H9 (cell line): ENCODE data around the gene STT3A. TPM values are rescaled to one million over a fixed set of nuclear protein-coding genes. Genes with fewer than 3 reads are reported as not detected.

Experiments
- DNase-seq: peaks from one replicate; pipeline ENCODE4 v3.0.0-alpha.2; 2017
- H2AFZ ChIP-seq: one replicate; pipeline ENCODE4 v1.6.1; 2013; ENCODE audit warnings: mild to moderate bottlenecking, low read length, control low read depth, moderate library complexity
- H2AK5ac ChIP-seq: 2 replicates; pipeline ENCODE4 v1.6.1; 2013; ENCODE audit warnings: low read length, control low read depth, mixed read lengths; ENCODE audit not compliant: insufficient read length
- H2BK120ac ChIP-seq: one replicate; pipeline ENCODE4 v1.6.1; 2013; ENCODE audit warnings: low read depth, mild to moderate bottlenecking, low read length, control low read depth, inconsistent platforms; ENCODE audit not compliant: poor library complexity, severe bottlenecking
- H2BK12ac ChIP-seq: 2 replicates; pipeline ENCODE4 v1.6.1; 2013; ENCODE audit warnings: low read length, control low read depth, mixed read lengths, low read depth; ENCODE audit not compliant: insufficient read length
- H2BK15ac ChIP-seq: 2 replicates; pipeline ENCODE4 v1.6.1; 2013; ENCODE audit warnings: low read depth, low read length, control low read depth
- H2BK20ac ChIP-seq: one replicate; pipeline ENCODE4 v1.6.1; 2013; ENCODE audit warnings: low read depth, mild to moderate bottlenecking, low read length, control low read depth, inconsistent platforms; ENCODE audit not compliant: poor library complexity, severe bottlenecking
- H2BK5ac ChIP-seq: 2 replicates; pipeline ENCODE4 v1.6.1; 2013; ENCODE audit warnings: low read length, control low read depth, mixed read lengths; ENCODE audit not compliant: insufficient read length
- H3K14ac ChIP-seq: 2 replicates; pipeline ENCODE4 v1.6.1; 2013; ENCODE audit warnings: low read length, control low read depth; ENCODE audit not compliant: insufficient read depth
- H3K18ac ChIP-seq: 2 replicates; pipeline ENCODE4 v1.6.1; 2013; ENCODE audit warnings: low read depth, mild to moderate bottlenecking, mixed read lengths, low read length, control low read depth; ENCODE audit not compliant: insufficient read length
- H3K23ac ChIP-seq: 2 replicates; pipeline ENCODE4 v1.6.1; 2013; ENCODE audit warnings: low read length, control low read depth, mixed read lengths, low read depth; ENCODE audit not compliant: insufficient read length
- H3K23me2 ChIP-seq: 2 replicates; pipeline ENCODE4 v1.6.1; 2013; ENCODE audit warnings: low read depth, mild to moderate bottlenecking, mixed read lengths, low read length, control low read depth; ENCODE audit not compliant: insufficient read length, poor library complexity, severe bottlenecking
- H3K27ac ChIP-seq: 2 replicates; pipeline ENCODE4 v1.5.1; 2013; ENCODE audit warnings: low read length, control low read depth, mixed read lengths, low read depth; ENCODE audit not compliant: insufficient read length
- H3K27me3 ChIP-seq: 2 replicates; pipeline ENCODE4 v1.6.1; 2013; ENCODE audit warnings: low read length, control low read depth, inconsistent platforms; ENCODE audit not compliant: insufficient read depth
- H3K4ac ChIP-seq: 2 replicates; pipeline ENCODE4 v1.6.1; 2013; ENCODE audit warnings: low read depth, mild to moderate bottlenecking, control low read depth, inconsistent platforms, low read length, moderate library complexity
- H3K4me1 ChIP-seq: 2 replicates; pipeline ENCODE4 v1.6.1; 2013; ENCODE audit warnings: low read length, control low read depth, inconsistent platforms; ENCODE audit not compliant: insufficient read depth
- H3K4me2 ChIP-seq: 2 replicates; pipeline ENCODE4 v1.6.1; 2013; ENCODE audit warnings: low read length, control low read depth, mixed read lengths; ENCODE audit not compliant: insufficient read length, insufficient read depth
- H3K56ac ChIP-seq: 2 replicates; pipeline ENCODE4 v1.6.1; 2013; ENCODE audit warnings: low read depth, mild to moderate bottlenecking, mixed read lengths, low read length, control low read depth; ENCODE audit not compliant: insufficient read length
- H3K79me1 ChIP-seq: 2 replicates; pipeline ENCODE4 v1.6.1; 2013; ENCODE audit warnings: low read depth, mild to moderate bottlenecking, moderate library complexity, low read length, control low read depth, inconsistent platforms; ENCODE audit not compliant: insufficient read depth, poor library complexity, severe bottlenecking
- H3K79me2 ChIP-seq: 2 replicates; pipeline ENCODE4 v1.6.1; 2013; ENCODE audit warnings: low read length, control low read depth, inconsistent platforms; ENCODE audit not compliant: insufficient read depth
- H3K9ac ChIP-seq: 2 replicates; pipeline ENCODE4 v1.6.1; 2013; ENCODE audit warnings: low read length, control low read depth, mixed read lengths; ENCODE audit not compliant: insufficient read length; ENCODE audit errors: extremely low read depth
- H3K9me3 ChIP-seq: one replicate; pipeline ENCODE4 v1.6.1; 2013; ENCODE audit warnings: low read depth, low read length, inconsistent platforms; ENCODE audit not compliant: control insufficient read depth
- H3T11ph ChIP-seq: one replicate; pipeline ENCODE4 v1.6.1; 2013; ENCODE audit warnings: mild to moderate bottlenecking, low read length, control low read depth, inconsistent platforms
- H4K20me1 ChIP-seq: one replicate; pipeline ENCODE4 v1.6.1; 2013; ENCODE audit not compliant: control insufficient read depth, insufficient read length, insufficient read depth
- H4K5ac ChIP-seq: 2 replicates; pipeline ENCODE4 v1.6.1; 2013; ENCODE audit warnings: low read depth, mild to moderate bottlenecking, mixed read lengths, low read length, control low read depth; ENCODE audit not compliant: insufficient read length
- H4K8ac ChIP-seq: replicated peaks from 2 replicates; pipeline ENCODE4 v1.6.1; 2013; ENCODE audit warnings: low read length, control low read depth, mixed read lengths, low read depth; ENCODE audit not compliant: insufficient read length
- H4K91ac ChIP-seq: 2 replicates; pipeline ENCODE4 v1.6.1; 2013; ENCODE audit warnings: low read depth, mild to moderate bottlenecking, moderate library complexity, mixed read lengths, low read length, control low read depth; ENCODE audit not compliant: insufficient read length
- H3K27ac Mint-ChIP-seq, 3 experiments: 2 replicates in 2 of 3; 3 replicates in 1 of 3; pipeline ENCODE4 v1.8.0; 2020 to 2021; ENCODE audit warnings: mixed read lengths in 3 of 3, mild to moderate bottlenecking in 1 of 3, moderate library complexity in 1 of 3
- H3K27me3 Mint-ChIP-seq: 2 replicates; pipeline ENCODE4 v1.8.0; 2021; ENCODE audit warnings: low read depth, mild to moderate bottlenecking, moderate library complexity, mixed read lengths
- H3K36me3 Mint-ChIP-seq, 3 experiments: 2 replicates in 2 of 3; 3 replicates in 1 of 3; pipeline ENCODE4 v1.8.0; 2020 to 2021; ENCODE audit warnings: low read depth in 3 of 3, mixed read lengths in 3 of 3; ENCODE audit not compliant: insufficient read depth in 1 of 3
- H3K4me1 Mint-ChIP-seq, 2 experiments: 2 replicates each; pipeline ENCODE4 v1.8.0; 2020; ENCODE audit warnings: mixed read lengths in 2 of 2
- H3K4me3 Mint-ChIP-seq, 2 experiments: 2 replicates in 1 of 2; 3 replicates in 1 of 2; pipeline ENCODE4 v1.8.0; 2020 to 2021; ENCODE audit warnings: mild to moderate bottlenecking in 2 of 2, mixed read lengths in 2 of 2, moderate library complexity in 1 of 2
- H3K9me3 Mint-ChIP-seq, 2 experiments: 2 replicates in 1 of 2; 3 replicates in 1 of 2; pipeline ENCODE4 v1.8.0; 2020; ENCODE audit warnings: mild to moderate bottlenecking in 2 of 2, mixed read lengths in 2 of 2, moderate library complexity in 1 of 2
- WGBS: extraction: QIAGEN DNeasy Blood & Tissue Kit; methylation state at CpG from one replicate; pipeline ENCODE4 v1.1.7; 2013; ENCODE audit warnings: missing lambda C conversion rate, low lambda C conversion rate, mixed read lengths; ENCODE audit not compliant: insufficient read length; ENCODE audit errors: extremely low coverage; 5-methylcytosine and 5-hydroxymethylcytosine counted together
- total RNA-seq: library from RNA; stranded (reverse); gene quantifications from 2 replicates; pipeline ENCODE4 v1.2.1, GENCODE V29; 2021
- TF ChIP-seq, protein P1 (sequence below): fragments of 200-600 bp; sonication (generic); conservative IDR thresholded peaks from 3 replicates; pipeline ENCODE4 v1.8.0; 2021; ENCODE audit warnings: antibody characterized with exemption, mild to moderate bottlenecking

The STT3A gene
- total RNA-seq, 1 experiment from 2014 or later = 128 TPM

DNA sequence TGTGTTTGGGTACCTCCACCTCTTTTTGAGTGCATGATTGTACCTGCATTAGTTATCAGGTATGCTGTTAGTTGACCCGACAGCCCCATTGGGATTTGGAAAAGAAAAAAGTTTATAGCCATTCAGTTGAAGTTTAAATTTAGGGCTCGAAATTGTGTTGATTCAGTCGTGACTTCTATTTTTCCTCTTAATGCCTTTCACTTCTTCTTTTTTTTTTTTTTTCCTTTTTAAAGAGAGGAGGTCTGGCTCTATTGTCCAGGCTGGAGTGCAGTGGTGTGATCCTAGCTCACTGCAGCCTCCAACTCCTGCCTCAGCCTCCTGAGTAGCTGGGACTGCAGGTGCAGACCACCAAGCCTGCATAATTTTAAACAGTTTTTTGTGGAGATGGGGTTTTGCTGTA lies 2.3 kb downstream of the STT3A start:
- whole genome bisulfite sequencing = no CpG with 5 or more reads among the region's 3 CpGs
- Histone ChIP-seq H3K79me2 (peaks cover 15% of the 10 kb centered on the region; the same call in 1 of the 2 replicates), H2BK15ac (no peak overlapping the region)

More for the DNA sequence above, 2.3 kb downstream of the STT3A start:
- no peaks in the 10 kb centered on the region; a peak in 1 of 5 replicates for H3K9me3 Mint-ChIP-seq
- no peaks in the 10 kb centered on the region for H3K27me3 Mint-ChIP-seq
- Histone ChIP-seq H3K23ac (no peak overlapping the region), H3K18ac (no peak overlapping the region), H3K4me2 (no peak overlapping the region), H3K9ac (no peak overlapping the region), H2BK20ac (no peak overlapping the region), H3K27ac (no peak overlapping the region), H3K14ac (no peak overlapping the region), H3K79me1 (no peaks in the 10 kb centered on the region), H2AFZ (no peak overlapping the region), H4K91ac (no peak overlapping the region), H2BK120ac (no peak overlapping the region), H2BK5ac (no peak overlapping the region), H3K4me1 (no peaks in the 10 kb centered on the region), H4K8ac (no peak overlapping the region), H4K5ac (no peak overlapping the region), H3T11ph (no peak overlapping the region), H4K20me1 (no peaks in the 10 kb centered on the region), H3K23me2 (peaks cover 4% of the 10 kb centered on the region), H3K9me3 (no peaks in the 10 kb centered on the region), H2AK5ac (no peak overlapping the region), H3K27me3 (no peaks in the 10 kb centered on the region), H3K56ac (no peak overlapping the region), H3K4ac (no peak overlapping the region), H2BK12ac (no peak overlapping the region)
- no peak overlapping the region for H3K27ac Mint-ChIP-seq
- no peak overlapping the region; a peak in 1 of 5 replicates for H3K4me3 Mint-ChIP-seq
- TF ChIP-seq, protein P1, sequence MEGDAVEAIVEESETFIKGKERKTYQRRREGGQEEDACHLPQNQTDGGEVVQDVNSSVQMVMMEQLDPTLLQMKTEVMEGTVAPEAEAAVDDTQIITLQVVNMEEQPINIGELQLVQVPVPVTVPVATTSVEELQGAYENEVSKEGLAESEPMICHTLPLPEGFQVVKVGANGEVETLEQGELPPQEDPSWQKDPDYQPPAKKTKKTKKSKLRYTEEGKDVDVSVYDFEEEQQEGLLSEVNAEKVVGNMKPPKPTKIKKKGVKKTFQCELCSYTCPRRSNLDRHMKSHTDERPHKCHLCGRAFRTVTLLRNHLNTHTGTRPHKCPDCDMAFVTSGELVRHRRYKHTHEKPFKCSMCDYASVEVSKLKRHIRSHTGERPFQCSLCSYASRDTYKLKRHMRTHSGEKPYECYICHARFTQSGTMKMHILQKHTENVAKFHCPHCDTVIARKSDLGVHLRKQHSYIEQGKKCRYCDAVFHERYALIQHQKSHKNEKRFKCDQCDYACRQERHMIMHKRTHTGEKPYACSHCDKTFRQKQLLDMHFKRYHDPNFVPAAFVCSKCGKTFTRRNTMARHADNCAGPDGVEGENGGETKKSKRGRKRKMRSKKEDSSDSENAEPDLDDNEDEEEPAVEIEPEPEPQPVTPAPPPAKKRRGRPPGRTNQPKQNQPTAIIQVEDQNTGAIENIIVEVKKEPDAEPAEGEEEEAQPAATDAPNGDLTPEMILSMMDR = no peak
- peaks cover 12 to 16% of the 10 kb centered on the region in 2 experiments for H3K4me1 Mint-ChIP-seq
- peaks cover 17 to 41% (median 35%) of the 10 kb centered on the region in 3 experiments for H3K36me3 Mint-ChIP-seq
- no peak for DNase-seq
